K562 (cell line): Measurements from ENCODE around the gene ADI1. TPM values are rescaled to one million over a fixed set of nuclear protein-coding genes. Genes with fewer than 3 reads are reported as not detected.
A peak's percentile ranks its signal among the peaks of the same experiment; 100 is the strongest.

ENCODE experiments used
- CREB5 ChIP-seq: fragments of 250-450 bp; sonication (Bioruptor Pico); IDR thresholded peaks from 2 replicates; pipeline ENCODE4 v1.5.0; 2020; ENCODE audit warnings: mild to moderate bottlenecking
- CREBBP ChIP-seq: IDR thresholded peaks from one replicate; pipeline ENCODE4 v1.6.1; 2012; ENCODE audit warnings: low read depth, mild to moderate bottlenecking, control low read depth, inconsistent platforms, low read length
- DDX20 ChIP-seq: fragments of 450-650 bp; IDR thresholded peaks from 2 replicates; pipeline ENCODE4 v1.6.1; 2016; ENCODE audit warnings: missing genetic modification characterization, low read depth, mild to moderate bottlenecking, missing compliant biosample characterization, moderate library complexity
- FOXJ3 ChIP-seq: sonication (generic); formaldehyde crosslinking; IDR thresholded peaks from 2 replicates; pipeline ENCODE4 v1.4.0; 2020; ENCODE audit warnings: mild to moderate bottlenecking, missing genetic modification reagents
- FOXK2 ChIP-seq, 2 experiments: fragments of 450-650 bp; IDR thresholded peaks in 1 of 2; conservative IDR thresholded peaks in 1 of 2; 2 replicates each; pipeline ENCODE4 v1.6.1; 2016; ENCODE audit warnings: low read depth in 2 of 2, mild to moderate bottlenecking in 1 of 2
- KDM1A ChIP-seq, 2 experiments: fragments of 450-650 bp; IDR thresholded peaks; 2 replicates each; pipeline ENCODE4 v1.6.1; 2016; ENCODE audit warnings: mild to moderate bottlenecking in 2 of 2
- MTA2 ChIP-seq: fragments of 450-650 bp; IDR thresholded peaks from 2 replicates; pipeline ENCODE4 v1.6.1; 2016; ENCODE audit warnings: low read depth
- MTA3 ChIP-seq: fragments of 450-650 bp; formaldehyde crosslinking; IDR thresholded peaks from 2 replicates; pipeline ENCODE4 v1.6.1; 2017; ENCODE audit warnings: mild to moderate bottlenecking, borderline replicate concordance
- NFE2 ChIP-seq: IDR thresholded peaks from 2 replicates; pipeline ENCODE4 v1.6.1; 2014; ENCODE audit warnings: antibody characterized with exemption, low read depth
- NRF1 ChIP-seq, 2 experiments: fragments of 450-650 bp; IDR thresholded peaks in 1 of 2; conservative IDR thresholded peaks in 1 of 2; 2 replicates each; pipeline ENCODE4 v1.6.1; 2014; ENCODE audit warnings: mild to moderate bottlenecking in 2 of 2
- POLR2G ChIP-seq: fragments of 200-400 bp; formaldehyde crosslinking; IDR thresholded peaks from 2 replicates; pipeline ENCODE4 v1.6.1; 2017; ENCODE audit warnings: low read depth, mild to moderate bottlenecking, antibody characterized with exemption, low read length, moderate library complexity
- RBFOX2 ChIP-seq: fragments of 200-400 bp; formaldehyde crosslinking; IDR thresholded peaks from 2 replicates; pipeline ENCODE4 v1.6.1; 2017; ENCODE audit warnings: low read depth, mild to moderate bottlenecking, low read length, moderate library complexity
- SPI1 ChIP-seq: IDR thresholded peaks from 2 replicates; pipeline ENCODE4 v1.6.1; 2011; ENCODE audit warnings: low read depth, low read length, control low read depth, borderline replicate concordance
- SRSF7 ChIP-seq: fragments of 200-400 bp; formaldehyde crosslinking; optimal IDR thresholded peaks from 2 replicates; pipeline ENCODE3; 2017; ENCODE audit warnings: mild to moderate bottlenecking, low read depth, low read length
- TFAP4 ChIP-seq: sonication (generic); formaldehyde crosslinking; IDR thresholded peaks from 2 replicates; pipeline ENCODE4 v1.8.0; 2022; ENCODE audit warnings: missing genetic modification reagents, mild to moderate bottlenecking, moderate library complexity, borderline replicate concordance
- YBX1 ChIP-seq: fragments of 450-650 bp; IDR thresholded peaks from 2 replicates; pipeline ENCODE4 v1.7.1; 2016; ENCODE audit warnings: mild to moderate bottlenecking
- ZNF316 ChIP-seq: fragments of 450-650 bp; IDR thresholded peaks from 2 replicates; pipeline ENCODE4 v1.6.1; 2016
- ZNF584 ChIP-seq: fragments of 200-800 bp; sonication (Bioruptor generic); IDR thresholded peaks from 2 replicates; pipeline ENCODE4 v1.6.1; 2016; ENCODE audit warnings: low read depth, mild to moderate bottlenecking, missing genetic modification characterization, missing compliant biosample characterization
- polyA plus RNA-seq, 8 experiments: library from polyadenylated mRNA; depleted of rRNA in 4 of 8; stranded (reverse) in 5 of 8; unstranded in 3 of 8; fragments of >200 nt; fragmentation: Nextera tagmentation in 2 of 8; fragmentation: Illumina TruSeq in 1 of 8; extraction: Ambion mirVana in 2 of 8; extraction: Trizol in 1 of 8; gene quantifications; 2 replicates each; pipeline versions ENCODE4 v1.2.1 to v1.2.3, GENCODE V29; 2011 to 2014; ENCODE audit warnings: inconsistent platforms in 1 of 8, missing spikeins in 1 of 8
- total RNA-seq, 7 experiments: library from RNA; depleted of rRNA in 6 of 7; stranded (reverse); fragments of >200 nt in 6 of 7; fragmentation: Illumina TruSeq in 2 of 7; extraction: Trizol in 2 of 7; gene quantifications; 2 replicates each; pipeline versions ENCODE4 v1.2.1 to v1.2.3, GENCODE V29; 2011 to 2021; ENCODE audit warnings: low replicate concordance in 1 of 7
- TF ChIP-seq, protein P1 (sequence below): fragments of 200-800 bp; sonication (Bioruptor generic); IDR thresholded peaks from 2 replicates; pipeline ENCODE4 v1.6.1; 2017; ENCODE audit warnings: missing genetic modification characterization, missing compliant biosample characterization
- TF ChIP-seq, protein P2 (sequence below): fragments of 450-650 bp; IDR thresholded peaks from 2 replicates; pipeline ENCODE4 v1.6.1; 2018; ENCODE audit not compliant: partially characterized antibody
- TF ChIP-seq, protein P3 (sequence below): sonication (generic); formaldehyde crosslinking; IDR thresholded peaks from 2 replicates; pipeline ENCODE4 v1.8.1; 2023; ENCODE audit warnings: mild to moderate bottlenecking, missing genetic modification reagents, moderate library complexity

ADI1 gene
- total and polyA plus RNA-seq, 9 of the 15 experiments (the other 6 are each of a cell fraction or from before 2014, with no cell fraction given): 6.1 to 51.0 (median 27.1) TPM

DNA sequence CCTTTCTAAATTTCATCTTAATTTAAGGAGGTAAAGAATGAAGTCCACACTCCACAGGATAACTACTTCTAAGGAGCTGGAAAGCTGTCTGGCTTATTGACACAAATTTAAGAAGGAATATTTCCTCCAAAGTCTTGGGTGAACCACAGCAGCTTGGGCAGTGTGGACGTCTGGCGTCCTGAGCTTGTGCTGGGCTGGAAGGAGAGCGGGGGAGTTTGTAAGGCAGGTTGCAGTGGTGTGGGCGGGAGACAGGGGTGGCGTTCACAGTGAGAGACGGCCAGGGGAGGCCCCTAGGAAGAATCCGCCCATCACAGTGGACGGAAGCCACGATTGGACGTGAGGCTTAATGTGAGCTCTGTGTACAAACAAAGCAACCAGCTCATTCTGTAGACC is 25.7 kb downstream of the ADI1 start (continued):
- TF ChIP-seq MTA3 (0 out of 2 replicates have a peak, but pooled peaks have one; percentile 29), ZNF584 (CRISPR knock-in tag) (no peak), NFE2 (no peak), CREB5 (CRISPR knock-in tag) (no peak), TFAP4 (CRISPR knock-in tag) (peak; percentile 51; the same call in 1 of the 2 replicates), YBX1 (no peak), RBFOX2 (peak; percentile 47), DDX20 (no peak), SRSF7 (no peak), FOXJ3 (CRISPR knock-in tag) (no peak), CREBBP (no peak), NRF1 (conservative IDR thresholded peaks at IDR 0.05 in 1 of 2, IDR thresholded peaks at IDR 0.05 in 1 of 2) (peak; percentile 45 to 46; a peak in 2 of 4 replicates), KDM1A (IDR thresholded peaks at IDR 0.05) (no peak), SPI1 (no peak), POLR2G (peak; percentile 54; the same call in 1 of the 2 replicates), FOXK2 (conservative IDR thresholded peaks at IDR 0.05 in 1 of 2, IDR thresholded peaks at IDR 0.05 in 1 of 2; ENCODE audit: low read depth in 2 of 2) (peak in 1 of 2 experiments; percentile 44; a peak in 1 of 4 replicates), ZNF316 (no peak), MTA2 (0 out of 2 replicates have a peak, but pooled peaks have one; percentile 7)
- TF ChIP-seq, protein P1, sequence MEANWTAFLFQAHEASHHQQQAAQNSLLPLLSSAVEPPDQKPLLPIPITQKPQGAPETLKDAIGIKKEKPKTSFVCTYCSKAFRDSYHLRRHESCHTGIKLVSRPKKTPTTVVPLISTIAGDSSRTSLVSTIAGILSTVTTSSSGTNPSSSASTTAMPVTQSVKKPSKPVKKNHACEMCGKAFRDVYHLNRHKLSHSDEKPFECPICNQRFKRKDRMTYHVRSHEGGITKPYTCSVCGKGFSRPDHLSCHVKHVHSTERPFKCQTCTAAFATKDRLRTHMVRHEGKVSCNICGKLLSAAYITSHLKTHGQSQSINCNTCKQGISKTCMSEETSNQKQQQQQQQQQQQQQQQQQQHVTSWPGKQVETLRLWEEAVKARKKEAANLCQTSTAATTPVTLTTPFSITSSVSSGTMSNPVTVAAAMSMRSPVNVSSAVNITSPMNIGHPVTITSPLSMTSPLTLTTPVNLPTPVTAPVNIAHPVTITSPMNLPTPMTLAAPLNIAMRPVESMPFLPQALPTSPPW (CRISPR knock-in tag): 0 out of 2 replicates have a peak, but pooled peaks have one; percentile 39
- TF ChIP-seq, protein P2, sequence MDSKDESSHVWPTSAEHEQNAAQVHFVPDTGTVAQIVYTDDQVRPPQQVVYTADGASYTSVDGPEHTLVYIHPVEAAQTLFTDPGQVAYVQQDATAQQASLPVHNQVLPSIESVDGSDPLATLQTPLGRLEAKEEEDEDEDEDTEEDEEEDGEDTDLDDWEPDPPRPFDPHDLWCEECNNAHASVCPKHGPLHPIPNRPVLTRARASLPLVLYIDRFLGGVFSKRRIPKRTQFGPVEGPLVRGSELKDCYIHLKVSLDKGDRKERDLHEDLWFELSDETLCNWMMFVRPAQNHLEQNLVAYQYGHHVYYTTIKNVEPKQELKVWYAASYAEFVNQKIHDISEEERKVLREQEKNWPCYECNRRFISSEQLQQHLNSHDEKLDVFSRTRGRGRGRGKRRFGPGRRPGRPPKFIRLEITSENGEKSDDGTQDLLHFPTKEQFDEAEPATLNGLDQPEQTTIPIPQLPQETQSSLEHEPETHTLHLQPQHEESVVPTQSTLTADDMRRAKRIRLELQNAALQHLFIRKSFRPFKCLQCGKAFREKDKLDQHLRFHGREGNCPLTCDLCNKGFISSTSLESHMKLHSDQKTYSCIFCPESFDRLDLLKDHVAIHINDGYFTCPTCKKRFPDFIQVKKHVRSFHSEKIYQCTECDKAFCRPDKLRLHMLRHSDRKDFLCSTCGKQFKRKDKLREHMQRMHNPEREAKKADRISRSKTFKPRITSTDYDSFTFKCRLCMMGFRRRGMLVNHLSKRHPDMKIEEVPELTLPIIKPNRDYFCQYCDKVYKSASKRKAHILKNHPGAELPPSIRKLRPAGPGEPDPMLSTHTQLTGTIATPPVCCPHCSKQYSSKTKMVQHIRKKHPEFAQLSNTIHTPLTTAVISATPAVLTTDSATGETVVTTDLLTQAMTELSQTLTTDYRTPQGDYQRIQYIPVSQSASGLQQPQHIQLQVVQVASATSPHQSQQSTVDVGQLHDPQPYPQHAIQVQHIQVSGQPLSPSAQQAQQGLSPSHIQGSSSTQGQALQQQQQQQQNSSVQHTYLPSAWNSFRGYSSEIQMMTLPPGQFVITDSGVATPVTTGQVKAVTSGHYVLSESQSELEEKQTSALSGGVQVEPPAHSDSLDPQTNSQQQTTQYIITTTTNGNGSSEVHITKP: peak; percentile 30
- TF ChIP-seq, protein P3, sequence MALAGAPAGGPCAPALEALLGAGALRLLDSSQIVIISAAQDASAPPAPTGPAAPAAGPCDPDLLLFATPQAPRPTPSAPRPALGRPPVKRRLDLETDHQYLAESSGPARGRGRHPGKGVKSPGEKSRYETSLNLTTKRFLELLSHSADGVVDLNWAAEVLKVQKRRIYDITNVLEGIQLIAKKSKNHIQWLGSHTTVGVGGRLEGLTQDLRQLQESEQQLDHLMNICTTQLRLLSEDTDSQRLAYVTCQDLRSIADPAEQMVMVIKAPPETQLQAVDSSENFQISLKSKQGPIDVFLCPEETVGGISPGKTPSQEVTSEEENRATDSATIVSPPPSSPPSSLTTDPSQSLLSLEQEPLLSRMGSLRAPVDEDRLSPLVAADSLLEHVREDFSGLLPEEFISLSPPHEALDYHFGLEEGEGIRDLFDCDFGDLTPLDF (CRISPR knock-in tag): peak; percentile 24; the same call in 1 of the 2 replicates
